ENCODE data around the gene STEAP4. TPM values are rescaled to one million over a fixed set of nuclear protein-coding genes. Genes with fewer than 3 reads are reported as not detected.

Gene STEAP4
- total RNA-seq, 3 donors from 2014 or later = 2.1 to 42.2 (median 9.1) TPM

DNA sequence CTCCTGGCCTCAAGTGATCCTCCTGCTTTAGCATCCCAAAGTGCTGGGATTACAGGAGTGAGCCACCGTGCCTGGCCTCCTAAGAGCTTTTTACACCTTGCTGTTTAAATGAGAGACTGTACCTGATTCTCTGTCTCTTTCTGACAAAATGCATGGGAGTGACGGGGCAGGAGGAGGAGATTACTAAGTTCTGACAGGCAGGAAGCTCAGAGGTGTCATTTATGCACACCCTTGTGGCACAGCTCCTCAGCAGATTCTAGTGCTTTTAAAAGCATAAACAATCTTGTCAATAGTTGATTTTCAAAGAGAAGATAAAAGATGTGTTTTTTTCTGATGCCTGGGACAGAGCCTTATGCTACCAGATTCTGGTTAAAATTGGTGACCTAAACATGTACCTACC, 39.7 kb upstream of the STEAP4 start:
- no peak overlapping the region for H3K4me3 ChIP-seq
- ATAC-seq = no peak
- intact Hi-C loops (cut with DNase I, micrococcal nuclease) = no loop called here
- DNase-seq = no peak
- H3K9me3 ChIP-seq = no peaks in the 10 kb centered on the region
- TF ChIP-seq, protein P1, sequence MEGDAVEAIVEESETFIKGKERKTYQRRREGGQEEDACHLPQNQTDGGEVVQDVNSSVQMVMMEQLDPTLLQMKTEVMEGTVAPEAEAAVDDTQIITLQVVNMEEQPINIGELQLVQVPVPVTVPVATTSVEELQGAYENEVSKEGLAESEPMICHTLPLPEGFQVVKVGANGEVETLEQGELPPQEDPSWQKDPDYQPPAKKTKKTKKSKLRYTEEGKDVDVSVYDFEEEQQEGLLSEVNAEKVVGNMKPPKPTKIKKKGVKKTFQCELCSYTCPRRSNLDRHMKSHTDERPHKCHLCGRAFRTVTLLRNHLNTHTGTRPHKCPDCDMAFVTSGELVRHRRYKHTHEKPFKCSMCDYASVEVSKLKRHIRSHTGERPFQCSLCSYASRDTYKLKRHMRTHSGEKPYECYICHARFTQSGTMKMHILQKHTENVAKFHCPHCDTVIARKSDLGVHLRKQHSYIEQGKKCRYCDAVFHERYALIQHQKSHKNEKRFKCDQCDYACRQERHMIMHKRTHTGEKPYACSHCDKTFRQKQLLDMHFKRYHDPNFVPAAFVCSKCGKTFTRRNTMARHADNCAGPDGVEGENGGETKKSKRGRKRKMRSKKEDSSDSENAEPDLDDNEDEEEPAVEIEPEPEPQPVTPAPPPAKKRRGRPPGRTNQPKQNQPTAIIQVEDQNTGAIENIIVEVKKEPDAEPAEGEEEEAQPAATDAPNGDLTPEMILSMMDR (IDR thresholded peaks at IDR 0.05) = no peak
- H3K4me1 ChIP-seq (ENCODE audit: low read depth) = no peaks in the 10 kb centered on the region
- no peaks in the 10 kb centered on the region for H3K36me3 ChIP-seq (ENCODE audit: low read depth)

DNA sequence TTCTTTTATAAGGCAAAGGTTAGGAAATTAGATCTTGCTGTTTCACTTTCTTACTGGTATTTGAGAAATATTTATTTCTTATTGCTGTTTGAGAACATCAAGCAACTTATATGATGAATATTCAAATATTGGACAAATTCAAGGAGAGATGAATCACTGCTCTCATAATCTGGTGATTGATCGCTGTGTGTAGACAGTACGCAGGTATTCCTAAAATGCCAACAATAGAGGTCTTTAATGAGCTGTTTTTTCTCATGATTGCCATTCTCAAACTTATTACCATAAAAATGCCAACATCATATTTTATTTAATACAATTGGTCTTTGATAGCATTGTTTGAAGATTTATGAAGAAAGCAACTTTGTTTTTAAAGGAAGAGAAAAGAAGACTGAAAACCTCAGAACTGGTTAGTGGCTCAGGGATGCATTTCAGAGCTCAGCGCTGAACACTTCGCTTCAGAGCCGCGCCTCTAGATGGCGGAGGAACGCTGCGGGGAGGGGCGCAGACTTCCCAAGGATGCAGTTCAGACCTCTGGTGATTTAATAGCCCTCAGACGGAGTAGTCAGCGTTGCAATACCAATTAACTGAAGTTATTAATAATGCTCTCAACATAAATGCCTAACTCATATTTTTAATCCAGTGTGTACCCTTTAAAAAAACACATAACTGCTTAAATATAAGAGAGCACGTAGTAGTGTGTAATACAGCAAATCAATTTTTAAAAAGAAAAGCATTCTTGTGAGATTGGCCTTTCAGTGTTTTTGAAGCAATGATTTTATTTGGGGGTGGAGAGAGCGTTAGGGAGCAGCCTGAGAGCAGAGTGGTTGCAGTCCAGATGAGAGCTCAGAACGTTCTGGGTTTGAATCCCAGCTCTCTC, 38.5 kb upstream of the STEAP4 start:
- Histone ChIP-seq H3K4me1 (ENCODE audit: low read depth) (no peaks in the 10 kb centered on the region), H3K9me3 (no peaks in the 10 kb centered on the region), H3K4me3 (no peak overlapping the region), H3K36me3 (ENCODE audit: low read depth) (no peaks in the 10 kb centered on the region)
- TF ChIP-seq, protein P1 (IDR thresholded peaks at IDR 0.05) = no peak
- intact Hi-C loops (cut with DNase I, micrococcal nuclease) = no loop called here
- peak; percentile 76 for ATAC-seq
- DNase-seq = peak; percentile 52 to 59 (median 53)

DNA sequence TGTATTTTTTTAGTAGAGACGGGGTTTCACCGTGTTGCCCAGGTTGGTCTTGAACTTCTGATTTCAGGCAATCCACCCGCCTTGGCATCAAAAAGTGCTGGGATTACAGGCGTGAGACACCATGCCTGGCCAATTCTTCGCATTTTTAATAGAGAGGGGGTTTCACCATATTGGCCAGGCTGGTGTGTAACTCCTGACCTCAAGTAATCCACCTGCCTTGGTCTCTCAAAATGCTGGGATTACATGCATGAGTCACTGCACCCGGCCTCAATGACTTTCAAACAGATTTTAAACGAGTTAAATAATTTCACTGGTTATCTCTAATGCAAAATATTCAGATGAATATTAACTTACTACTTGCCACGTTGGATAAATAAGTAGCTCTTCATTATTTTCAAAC, 37.6 kb upstream of the STEAP4 start:
- Histone ChIP-seq H3K4me3 (no peak overlapping the region), H3K9me3 (no peaks in the 10 kb centered on the region), H3K4me1 (ENCODE audit: low read depth) (no peaks in the 10 kb centered on the region), H3K36me3 (ENCODE audit: low read depth) (no peaks in the 10 kb centered on the region)
- intact Hi-C loops (cut with DNase I, micrococcal nuclease) = no loop called here
- DNase-seq (no peak), ATAC-seq (no peak)
- TF ChIP-seq, protein P1 (IDR thresholded peaks at IDR 0.05) = no peak

DNA sequence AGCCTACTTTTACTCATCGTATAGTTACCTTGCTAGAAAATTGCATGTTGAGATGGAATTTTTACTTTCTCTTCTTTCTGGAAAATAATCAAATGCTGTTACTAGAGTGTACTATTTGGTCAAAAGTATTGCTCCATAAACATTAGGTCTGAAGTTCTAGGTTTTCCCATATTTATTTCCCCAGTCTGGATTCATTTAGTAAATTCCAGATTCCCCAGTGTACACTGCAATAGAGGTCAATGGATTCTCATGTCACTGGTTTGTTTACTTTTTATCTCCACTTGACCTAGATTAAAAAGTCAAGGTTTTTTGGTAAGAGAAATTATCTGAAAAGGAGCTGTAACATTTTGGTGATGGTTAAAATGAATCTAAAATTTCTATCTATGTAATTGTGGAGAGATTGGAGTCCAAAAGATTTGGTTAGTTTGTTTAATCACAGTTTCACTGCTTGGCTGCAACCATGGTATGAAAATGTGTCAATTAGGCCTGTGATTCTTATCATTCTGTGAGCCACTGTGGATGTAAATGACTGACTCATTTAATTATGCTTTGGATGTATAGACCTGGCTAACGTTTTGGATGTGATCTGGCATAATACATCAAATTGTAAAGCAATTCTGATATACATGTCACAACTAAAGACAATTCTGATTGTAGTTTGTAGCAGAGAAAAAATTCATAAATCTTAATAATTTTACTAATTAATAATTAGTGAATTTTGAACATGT, 32.7 kb upstream of the STEAP4 start:
- no peaks in the 10 kb centered on the region for H3K9me3 ChIP-seq
- no peaks in the 10 kb centered on the region for H3K4me1 ChIP-seq (ENCODE audit: low read depth)
- ATAC-seq (no peak), DNase-seq (no peak)
- intact Hi-C loops (cut with DNase I, micrococcal nuclease) = no loop called here
- TF ChIP-seq, protein P1 (IDR thresholded peaks at IDR 0.05) = no peak
- no peaks in the 10 kb centered on the region for H3K36me3 ChIP-seq (ENCODE audit: low read depth)
- no peak overlapping the region for H3K4me3 ChIP-seq

DNA sequence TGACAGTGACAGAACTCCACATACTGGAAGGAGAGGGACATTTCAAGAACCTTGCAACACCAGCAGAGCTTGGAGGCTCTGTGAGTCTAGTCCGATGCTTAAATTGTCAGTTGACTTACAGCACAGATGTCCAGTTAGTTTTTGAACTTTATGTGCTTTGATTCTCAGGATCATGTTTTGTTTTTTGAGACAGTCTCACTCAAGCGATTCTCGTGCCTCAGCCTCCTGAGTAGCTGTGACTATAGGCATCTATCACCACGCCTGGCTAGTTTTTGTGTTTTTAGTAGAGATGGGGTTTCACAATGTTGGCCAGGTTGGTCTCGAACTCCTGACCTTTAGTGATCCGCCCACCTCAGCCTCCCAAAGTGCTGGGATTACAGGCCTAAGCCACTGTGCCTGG, 31.8 kb upstream of the STEAP4 start:
- no peaks in the 10 kb centered on the region for H3K9me3 ChIP-seq
- H3K4me3 ChIP-seq = no peak overlapping the region
- H3K36me3 ChIP-seq (ENCODE audit: low read depth) = no peaks in the 10 kb centered on the region
- H3K4me1 ChIP-seq (ENCODE audit: low read depth) = no peaks in the 10 kb centered on the region
- intact Hi-C loops (cut with DNase I, micrococcal nuclease) = no loop called here
- DNase-seq (no peak), ATAC-seq (no peak)
- TF ChIP-seq, protein P1 (IDR thresholded peaks at IDR 0.05) = no peak
